PC-9 (cell line): Measurements from ENCODE around the gene CADM1.

Experiments
- EZH2 ChIP-seq: fragments of 200-600 bp; sonication (generic); IDR thresholded peaks from 2 replicates; pipeline ENCODE4 v1.8.0; 2017; ENCODE audit warnings: antibody characterized with exemption, low read depth
- TF ChIP-seq, protein P1 (sequence below): fragments of 200-600 bp; sonication (generic); conservative IDR thresholded peaks from 2 replicates; pipeline ENCODE4 v1.6.1; 2017; ENCODE audit warnings: mixed run types, antibody characterized with exemption, mild to moderate bottlenecking, moderate library complexity

- TF ChIP-seq, protein P1, sequence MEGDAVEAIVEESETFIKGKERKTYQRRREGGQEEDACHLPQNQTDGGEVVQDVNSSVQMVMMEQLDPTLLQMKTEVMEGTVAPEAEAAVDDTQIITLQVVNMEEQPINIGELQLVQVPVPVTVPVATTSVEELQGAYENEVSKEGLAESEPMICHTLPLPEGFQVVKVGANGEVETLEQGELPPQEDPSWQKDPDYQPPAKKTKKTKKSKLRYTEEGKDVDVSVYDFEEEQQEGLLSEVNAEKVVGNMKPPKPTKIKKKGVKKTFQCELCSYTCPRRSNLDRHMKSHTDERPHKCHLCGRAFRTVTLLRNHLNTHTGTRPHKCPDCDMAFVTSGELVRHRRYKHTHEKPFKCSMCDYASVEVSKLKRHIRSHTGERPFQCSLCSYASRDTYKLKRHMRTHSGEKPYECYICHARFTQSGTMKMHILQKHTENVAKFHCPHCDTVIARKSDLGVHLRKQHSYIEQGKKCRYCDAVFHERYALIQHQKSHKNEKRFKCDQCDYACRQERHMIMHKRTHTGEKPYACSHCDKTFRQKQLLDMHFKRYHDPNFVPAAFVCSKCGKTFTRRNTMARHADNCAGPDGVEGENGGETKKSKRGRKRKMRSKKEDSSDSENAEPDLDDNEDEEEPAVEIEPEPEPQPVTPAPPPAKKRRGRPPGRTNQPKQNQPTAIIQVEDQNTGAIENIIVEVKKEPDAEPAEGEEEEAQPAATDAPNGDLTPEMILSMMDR, result no peak
- TF ChIP-seq EZH2, result no peak
These were observed 158.9 kb downstream of the CADM1 start for GRCh38 chr11:115345361-115345760.
